CD4-positive, CD25-positive, alpha-beta regulatory T cell (primary cell): ENCODE results near the gene CD72. TPM values are rescaled to one million over a fixed set of nuclear protein-coding genes. Genes with fewer than 3 reads are reported as not detected.
A peak's percentile ranks its signal among the peaks of the same experiment; 100 is the strongest.
"Not testable (repeated sequence)": the region's sequence is repeated elsewhere in the genome, so short reads cannot be mapped to it uniquely, and the experiment has no call there.

ENCODE experiments used
- ATAC-seq, 2 donors: fragments of 150-1000 bp; cut with Tn5 transposase; one replicate each; pipeline ENCODE4 v1.10.0; 2021; ENCODE audit warnings: low read depth in 2 of 2, moderate number of reproducible peaks in 2 of 2, moderate library complexity in 1 of 2
- DNase-seq, 3 donors: peaks; one replicate each; pipeline versions ENCODE4 v3.0.0 to v3.0.0-alpha.2; 2012 to 2022; ENCODE audit warnings: mixed read lengths in 1 of 3
- H3K27ac ChIP-seq: one replicate; pipeline ENCODE4 v1.7.0; 2013; ENCODE audit warnings: mild to moderate bottlenecking, low read length; ENCODE audit not compliant: insufficient read depth, poor library complexity, severe bottlenecking
- H3K27me3 ChIP-seq: one replicate; pipeline ENCODE4 v1.7.0; 2013; ENCODE audit warnings: low read length; ENCODE audit not compliant: control insufficient read depth, insufficient read depth
- H3K36me3 ChIP-seq: one replicate; pipeline ENCODE4 v1.7.0; 2013; ENCODE audit warnings: mild to moderate bottlenecking, low read length, moderate library complexity; ENCODE audit not compliant: control insufficient read depth, insufficient read depth
- H3K4me1 ChIP-seq: 2 replicates; pipeline ENCODE4 v1.7.0; 2013; ENCODE audit warnings: mild to moderate bottlenecking, low read length; ENCODE audit not compliant: insufficient read depth, control insufficient read depth, poor library complexity, severe bottlenecking
- H3K4me3 ChIP-seq: one replicate; pipeline ENCODE4 v1.7.0; 2013; ENCODE audit warnings: low read depth, mild to moderate bottlenecking, low read length, moderate library complexity
- H3K9me3 ChIP-seq, 2 experiments: 1 replicate in 1 of 2; 2 replicates in 1 of 2; pipeline ENCODE4 v1.7.0; 2013; ENCODE audit warnings: low read length in 2 of 2, mild to moderate bottlenecking in 1 of 2, moderate library complexity in 1 of 2; ENCODE audit not compliant: control insufficient read depth in 2 of 2
- H3K27ac Mint-ChIP-seq, 3 donors: one replicate each; pipeline ENCODE4 v1.8.0; 2020 to 2022; ENCODE audit warnings: mild to moderate bottlenecking in 3 of 3, mixed read lengths in 3 of 3, moderate library complexity in 2 of 3
- H3K27me3 Mint-ChIP-seq: one replicate; pipeline ENCODE4 v1.8.0; 2022; ENCODE audit warnings: mild to moderate bottlenecking, mixed read lengths
- H3K36me3 Mint-ChIP-seq: one replicate; pipeline ENCODE4 v1.8.0; 2020; ENCODE audit warnings: mixed read lengths
- H3K4me1 Mint-ChIP-seq, 4 donors: one replicate each; pipeline ENCODE4 v1.8.0; 2020 to 2022; ENCODE audit warnings: mixed read lengths in 4 of 4, mild to moderate bottlenecking in 1 of 4
- H3K4me3 Mint-ChIP-seq, 4 donors: one replicate each; pipeline ENCODE4 v1.8.0; 2020 to 2022; ENCODE audit warnings: mild to moderate bottlenecking in 4 of 4, mixed read lengths in 4 of 4, moderate library complexity in 3 of 4
- H3K9me3 Mint-ChIP-seq, 7 donors: one replicate each; pipeline ENCODE4 v1.8.0; 2020 to 2022; ENCODE audit warnings: mixed read lengths in 7 of 7, mild to moderate bottlenecking in 3 of 7, moderate library complexity in 2 of 7
- polyA plus RNA-seq, 4 donors: library from polyadenylated mRNA; unstranded; fragments of 300-500 nt; fragmentation: Illumina TruSeq; gene quantifications; one replicate each; pipeline ENCODE4 v1.2.3, GENCODE V29; 2021
- total RNA-seq: library from RNA; stranded (reverse); gene quantifications from one replicate; pipeline ENCODE4 v1.2.3, GENCODE V29; 2022

CD72 gene
- total and polyA plus RNA-seq, 5 donors from 2014 or later, result 1.0 to 7.9 (median 2.7) TPM

DNA sequence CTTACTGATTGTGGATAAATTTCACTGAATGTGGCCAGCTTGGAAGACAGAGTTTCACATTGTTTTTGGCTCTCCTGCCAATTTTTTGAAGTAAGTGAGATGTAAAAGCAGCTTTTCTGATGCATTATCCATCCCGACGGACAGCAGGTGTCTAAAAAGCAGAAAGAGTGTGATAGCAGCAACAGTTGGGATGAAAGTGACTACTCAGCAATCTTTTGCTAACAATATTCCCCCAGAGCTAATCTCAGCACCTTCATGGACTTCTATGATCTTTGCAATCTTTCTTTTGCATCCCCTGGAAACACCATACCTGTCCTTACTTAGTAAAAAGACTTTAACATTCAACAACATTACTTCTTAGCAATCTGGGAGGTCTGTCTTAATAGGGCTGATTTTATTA, 5.4 kb downstream of the CD72 start:
- H3K27me3 Mint-ChIP-seq, result no peaks in the 10 kb centered on the region
- DNase-seq, result no peak
- Histone ChIP-seq H3K27ac (no peak overlapping the region), H3K9me3 (no peaks in the 10 kb centered on the region), H3K4me3 (no peak overlapping the region), H3K27me3 (no peaks in the 10 kb centered on the region), H3K36me3 (peaks cover 19% of the 10 kb centered on the region), H3K4me1 (peaks cover 14% of the 10 kb centered on the region)
- peaks cover 0 to 2% (median 0%) of the 10 kb centered on the region in 7 donors for H3K9me3 Mint-ChIP-seq
- H3K4me1 Mint-ChIP-seq, result peaks cover 9 to 34% (median 26%) of the 10 kb centered on the region in 4 donors
- peak overlapping the region in 1 of 3 donors; percentile 81 for H3K27ac Mint-ChIP-seq
- ATAC-seq, result no peak
- H3K36me3 Mint-ChIP-seq, result no peaks in the 10 kb centered on the region
- peak overlapping the region in 1 of 4 donors; percentile 59 for H3K4me3 Mint-ChIP-seq

DNA sequence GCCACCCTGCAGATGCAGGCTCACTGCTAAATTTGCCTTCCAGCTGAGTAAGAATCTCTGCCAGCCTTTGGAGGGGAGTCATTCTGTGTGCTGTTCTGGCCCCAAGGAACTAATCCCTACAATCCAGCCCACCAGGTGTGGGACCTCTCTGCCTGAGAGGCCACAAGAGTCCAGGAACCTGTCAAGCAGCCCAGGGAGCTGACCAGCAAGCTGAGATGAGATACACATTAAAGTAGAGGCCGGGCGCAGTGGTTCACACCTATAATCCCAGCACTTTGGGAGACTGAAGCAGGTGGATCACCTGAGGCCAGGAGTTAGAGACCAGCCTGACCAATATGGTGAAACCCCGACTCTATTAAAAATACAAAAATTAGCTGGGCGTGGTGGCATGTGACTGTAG, 6.1 kb downstream of the CD72 start:
- H3K4me3 Mint-ChIP-seq, result peak overlapping the region in 1 of 4 donors; percentile 14
- not testable (repeated sequence) for H3K27me3 Mint-ChIP-seq, H3K9me3 ChIP-seq, DNase-seq, ATAC-seq, H3K27me3 ChIP-seq, H3K36me3 Mint-ChIP-seq, H3K4me1 ChIP-seq, H3K27ac ChIP-seq, H3K9me3 Mint-ChIP-seq, H3K4me3 ChIP-seq
- peaks cover 23% of the 10 kb centered on the region for H3K36me3 ChIP-seq
- H3K27ac Mint-ChIP-seq, result peak overlapping the region in 1 of 3 donors; percentile 32
- H3K4me1 Mint-ChIP-seq, result peaks cover 9 to 34% (median 22%) of the 10 kb centered on the region in 4 donors

DNA sequence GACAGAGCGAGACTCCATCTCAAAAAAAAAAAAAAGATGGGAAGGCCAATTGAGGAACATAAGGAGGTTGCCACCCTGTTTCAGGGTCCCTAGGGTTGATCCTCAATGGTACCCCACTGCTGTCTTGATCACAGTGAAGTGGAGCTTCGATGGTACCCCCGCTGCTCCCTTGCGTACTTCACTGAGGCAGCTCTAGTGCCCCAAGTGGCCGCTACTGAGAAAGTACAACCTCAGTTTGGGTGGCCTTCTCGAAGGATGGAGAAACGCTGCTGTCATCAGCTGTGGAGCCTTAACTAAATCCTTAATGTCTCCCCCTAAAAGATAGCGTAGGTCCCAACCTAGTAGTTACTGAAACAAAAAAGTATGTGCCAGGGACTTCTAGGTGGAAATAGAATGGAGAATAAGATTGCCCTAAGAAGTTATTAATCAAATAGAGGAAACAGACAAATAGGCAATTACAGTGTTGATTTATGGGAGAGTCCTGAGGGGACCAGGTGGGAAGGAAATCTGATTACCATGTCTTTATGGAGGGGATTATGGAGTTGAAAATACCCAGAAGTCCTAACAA, 6.9 kb downstream of the CD72 start:
- ATAC-seq (peak; percentile 74 to 92), DNase-seq (peak; percentile 34 to 76 (median 56))
- Mint-ChIP-seq H3K36me3 (peaks cover 5% of the 10 kb centered on the region), H3K27ac (no peak overlapping the region), H3K4me1 (peaks cover 8 to 34% (median 24%) of the 10 kb centered on the region in 4 donors), H3K4me3 (peak overlapping the region in 2 of 4 donors; percentile 5 to 14), H3K27me3 (no peaks in the 10 kb centered on the region), H3K9me3 (peaks cover 0 to 2% (median 0%) of the 10 kb centered on the region in 7 donors)
- no peak overlapping the region for H3K4me3 ChIP-seq
- H3K36me3 ChIP-seq, result peaks cover 25% of the 10 kb centered on the region
- H3K27ac ChIP-seq, result no peak overlapping the region
- H3K9me3 ChIP-seq, result no peaks in the 10 kb centered on the region
- H3K4me1 ChIP-seq, result peaks cover 6% of the 10 kb centered on the region
- H3K27me3 ChIP-seq, result no peaks in the 10 kb centered on the region

DNA sequence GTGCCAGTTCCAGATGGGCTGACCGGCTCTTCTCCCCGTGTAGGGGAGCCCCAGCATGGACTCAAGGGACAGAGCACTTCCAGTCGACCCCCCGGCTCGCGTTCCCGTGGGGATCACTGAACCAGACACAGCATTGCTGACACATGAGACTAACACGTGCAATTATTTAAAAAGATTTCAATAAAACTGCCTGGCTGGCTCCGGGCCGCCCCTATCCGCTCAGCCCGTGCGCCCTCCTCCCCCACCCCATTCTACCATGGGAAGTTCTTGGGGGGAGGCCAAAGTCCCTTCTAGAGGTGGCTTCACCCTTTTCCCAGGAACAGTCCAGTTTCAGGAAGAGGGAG, 8.4 kb downstream of the CD72 start:
- no peak overlapping the region for H3K27ac ChIP-seq
- no peaks in the 10 kb centered on the region for H3K27me3 ChIP-seq
- Mint-ChIP-seq H3K27ac (no peak overlapping the region), H3K4me3 (no peak overlapping the region), H3K36me3 (peaks cover 5% of the 10 kb centered on the region), H3K4me1 (peaks cover 5 to 32% (median 23%) of the 10 kb centered on the region in 4 donors), H3K27me3 (no peaks in the 10 kb centered on the region), H3K9me3 (no peaks in the 10 kb centered on the region)
- DNase-seq, result no peak
- peaks cover 25% of the 10 kb centered on the region for H3K36me3 ChIP-seq
- no peaks in the 10 kb centered on the region for H3K9me3 ChIP-seq
- no peak overlapping the region for H3K4me3 ChIP-seq
- H3K4me1 ChIP-seq, result peaks cover 14% of the 10 kb centered on the region
- ATAC-seq, result no peak

DNA sequence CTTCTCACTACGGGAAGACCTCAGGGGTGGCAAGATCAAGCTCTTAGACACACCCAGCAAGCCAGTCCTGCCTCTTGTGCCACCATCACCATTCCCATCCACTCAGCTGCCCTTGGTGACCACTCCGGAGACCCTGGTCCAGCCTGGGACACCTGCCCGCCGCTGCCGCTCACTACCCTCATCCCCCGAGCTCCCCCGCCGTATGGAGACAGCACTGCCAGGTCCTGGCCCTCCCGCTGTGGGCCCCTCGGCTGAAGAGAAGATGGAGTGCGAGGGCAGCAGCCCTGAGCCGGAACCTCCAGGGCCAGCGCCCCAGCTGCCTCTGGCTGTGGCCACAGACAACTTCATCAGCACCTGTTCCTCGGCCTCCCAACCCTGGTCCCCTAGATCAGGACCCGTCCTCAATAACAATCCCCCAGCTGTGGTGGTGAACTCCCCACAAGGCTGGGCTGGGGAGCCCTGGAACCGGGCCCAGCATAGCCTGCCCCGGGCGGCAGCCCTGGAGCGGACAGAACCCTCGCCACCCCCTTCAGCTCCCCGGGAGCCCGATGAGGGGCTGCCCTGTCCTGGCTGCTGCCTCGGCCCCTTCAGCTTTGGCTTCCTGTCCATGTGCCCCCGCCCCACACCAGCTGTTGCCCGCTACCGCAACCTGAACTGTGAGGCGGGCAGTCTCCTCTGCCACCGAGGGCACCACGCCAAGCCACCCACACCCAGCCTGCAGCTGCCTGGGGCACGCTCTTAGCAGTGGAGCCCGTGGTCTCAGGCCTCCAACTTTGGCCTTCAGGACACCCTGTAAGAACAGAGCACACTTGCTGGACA, 9.0 kb downstream of the CD72 start:
- H3K36me3 ChIP-seq, result peaks cover 25% of the 10 kb centered on the region
- no peaks in the 10 kb centered on the region for H3K27me3 ChIP-seq
- no peak overlapping the region for H3K4me3 ChIP-seq
- H3K4me1 Mint-ChIP-seq, result peaks cover 5 to 36% (median 24%) of the 10 kb centered on the region in 4 donors
- H3K4me1 ChIP-seq, result peaks cover 20% of the 10 kb centered on the region
- no peaks in the 10 kb centered on the region for H3K9me3 ChIP-seq
- no peak for ATAC-seq
- peak overlapping the region in 1 of 3 donors; percentile 64 for H3K27ac Mint-ChIP-seq
- H3K27me3 Mint-ChIP-seq, result peaks cover 3% of the 10 kb centered on the region
- no peak overlapping the region for H3K27ac ChIP-seq
- DNase-seq, result no peak
- H3K9me3 Mint-ChIP-seq, result no peaks in the 10 kb centered on the region
- no peak overlapping the region for H3K4me3 Mint-ChIP-seq
- peaks cover 5% of the 10 kb centered on the region for H3K36me3 Mint-ChIP-seq

DNA sequence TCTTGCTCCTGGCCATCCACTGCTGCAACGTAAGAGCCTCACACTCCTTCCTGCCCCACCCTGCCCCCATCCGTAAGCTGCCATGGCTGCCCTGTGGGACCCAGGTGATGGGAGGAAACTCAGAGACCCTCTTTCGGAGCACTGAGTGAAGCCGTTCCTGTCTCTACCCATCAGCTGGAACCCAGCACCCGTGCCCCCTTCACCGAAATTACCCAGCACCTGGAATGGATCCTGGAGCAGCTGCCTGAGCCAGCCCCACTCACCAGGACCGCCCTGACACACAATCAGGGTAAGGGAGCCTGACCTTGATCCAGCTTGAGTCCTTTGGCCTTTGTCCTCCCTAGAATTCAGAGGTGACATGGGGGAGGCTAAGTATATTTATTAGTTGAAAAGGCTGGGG, 10.0 kb downstream of the CD72 start:
- H3K27ac Mint-ChIP-seq, result no peak overlapping the region
- H3K36me3 Mint-ChIP-seq, result peaks cover 5% of the 10 kb centered on the region
- H3K4me1 Mint-ChIP-seq, result peaks cover 10 to 46% (median 31%) of the 10 kb centered on the region in 4 donors
- peaks cover 6% of the 10 kb centered on the region for H3K27me3 Mint-ChIP-seq
- H3K27ac ChIP-seq, result no peak overlapping the region
- no peaks in the 10 kb centered on the region for H3K27me3 ChIP-seq
- DNase-seq (no peak), ATAC-seq (no peak)
- H3K4me3 Mint-ChIP-seq, result peak overlapping the region in 1 of 4 donors; percentile 71
- H3K4me1 ChIP-seq, result peaks cover 26% of the 10 kb centered on the region
- peaks cover 25% of the 10 kb centered on the region for H3K36me3 ChIP-seq
- no peak overlapping the region for H3K4me3 ChIP-seq
- H3K9me3 ChIP-seq, result no peaks in the 10 kb centered on the region
- no peaks in the 10 kb centered on the region for H3K9me3 Mint-ChIP-seq

DNA sequence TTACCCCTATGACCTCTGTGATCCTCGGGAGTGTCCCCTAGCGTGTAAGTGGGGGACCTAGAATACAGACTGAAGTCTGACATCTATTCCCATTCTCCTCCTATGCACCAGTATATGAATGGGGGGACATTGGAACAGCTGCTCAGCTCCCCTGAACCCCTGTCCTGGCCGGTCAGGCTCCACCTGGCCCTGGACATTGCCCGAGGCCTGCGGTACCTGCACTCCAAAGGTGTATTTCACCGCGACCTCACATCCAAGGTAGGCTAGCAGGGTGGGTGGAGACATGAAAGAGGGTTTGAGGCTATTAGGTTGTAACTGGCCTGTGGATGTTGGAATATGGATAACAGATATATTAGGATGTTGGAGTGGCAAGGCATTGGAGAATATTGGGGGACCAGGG, 11.5 kb downstream of the CD72 start:
- H3K4me1 Mint-ChIP-seq, result peaks cover 10 to 56% (median 31%) of the 10 kb centered on the region in 4 donors
- H3K36me3 Mint-ChIP-seq, result peaks cover 5% of the 10 kb centered on the region
- peaks cover 6% of the 10 kb centered on the region for H3K27me3 Mint-ChIP-seq
- H3K4me1 ChIP-seq, result peaks cover 27% of the 10 kb centered on the region
- H3K9me3 ChIP-seq, result no peaks in the 10 kb centered on the region
- H3K36me3 ChIP-seq, result peaks cover 25% of the 10 kb centered on the region
- H3K9me3 Mint-ChIP-seq, result no peaks in the 10 kb centered on the region
- no peaks in the 10 kb centered on the region for H3K27me3 ChIP-seq
- ATAC-seq, result no peak
- DNase-seq, result no peak
- no peak overlapping the region for H3K27ac ChIP-seq
- peak overlapping the region in 2 of 4 donors; percentile 71 to 84 for H3K4me3 Mint-ChIP-seq
- peak overlapping the region; percentile 74 for H3K4me3 ChIP-seq
- H3K27ac Mint-ChIP-seq, result peak overlapping the region in 1 of 3 donors; percentile 58
